Activated gamma-delta T cell (primary cell): ENCODE measurements around the gene SLC6A7.

Experiments used
- DNase-seq: peaks from one replicate; lab custom pipeline; 2025; lab: John Stamatoyannopoulos, UW

Gene SLC6A7

GRCh38 chr5:150155258-150156026 lies 34.4 kb upstream of the SLC6A7 start, which contains the start of gene PDGFRB:
TSS of gene PDGFRB (minus strand) at chr5:150155845. CDS start at chr5:150137047, 18,798 bp downstream.
- DNase-seq = peak; percentile 13

GRCh38 chr5:150156027-150156368 lies 33.9 kb upstream of the SLC6A7 start:
- DNase-seq = no peak

GRCh38 chr5:150156540-150156939 lies 33.3 kb upstream of the SLC6A7 start:
- DNase-seq = no peak

- no peak for DNase-seq
Measured at GRCh38 chr5:150157168-150157567, 32.7 kb upstream of the SLC6A7 start.

- DNase-seq = no peak
Measured at GRCh38 chr5:150158170-150158949, 31.5 kb upstream of the SLC6A7 start.

GRCh38 chr5:150159031-150159430 lies 30.8 kb upstream of the SLC6A7 start:
- no peak for DNase-seq

- no peak for DNase-seq
Measured at GRCh38 chr5:150159741-150160179, 30.1 kb upstream of the SLC6A7 start.

GRCh38 chr5:150160448-150161081 lies 29.3 kb upstream of the SLC6A7 start:
- no peak for DNase-seq

GRCh38 chr5:150161242-150162141 lies 28.4 kb upstream of the SLC6A7 start:
- DNase-seq = peak; percentile 35

- DNase-seq = no peak
Measured at GRCh38 chr5:150162142-150162513, 27.7 kb upstream of the SLC6A7 start.

- no peak for DNase-seq
Measured at GRCh38 chr5:150163035-150163434, 26.8 kb upstream of the SLC6A7 start.

- no peak for DNase-seq
Measured at GRCh38 chr5:150163547-150164059, 26.3 kb upstream of the SLC6A7 start.

- no peak for DNase-seq
Measured at GRCh38 chr5:150164211-150164980, 25.5 kb upstream of the SLC6A7 start.

GRCh38 chr5:150166037-150166649 lies 23.7 kb upstream of the SLC6A7 start:
- no peak for DNase-seq

GRCh38 chr5:150166650-150167511 lies 23.0 kb upstream of the SLC6A7 start, which contains the start of gene CDX1:
TSS of gene CDX1 (plus strand) at chr5:150166778. CDS start at chr5:150166877, 99 bp downstream.
- no peak for DNase-seq

GRCh38 chr5:150167512-150167850 lies 22.4 kb upstream of the SLC6A7 start:
- DNase-seq = no peak

- no peak for DNase-seq
Measured at GRCh38 chr5:150167908-150168307, 22.0 kb upstream of the SLC6A7 start.

GRCh38 chr5:150168864-150169263 lies 21.0 kb upstream of the SLC6A7 start:
- no peak for DNase-seq

GRCh38 chr5:150172145-150172544 lies 17.7 kb upstream of the SLC6A7 start:
- DNase-seq = no peak
